Bronchial smooth muscle cell (primary cell): ENCODE results near the gene RNF130. TPM values are rescaled to one million over a fixed set of nuclear protein-coding genes. Genes with fewer than 3 reads are reported as not detected.

Experiments
- total RNA-seq: library from RNA; depleted of rRNA; stranded (reverse); fragments of >200 nt; gene quantifications from 2 replicates; pipeline ENCODE4 v1.2.1, GENCODE V29; 2014

The RNF130 gene, protein sequence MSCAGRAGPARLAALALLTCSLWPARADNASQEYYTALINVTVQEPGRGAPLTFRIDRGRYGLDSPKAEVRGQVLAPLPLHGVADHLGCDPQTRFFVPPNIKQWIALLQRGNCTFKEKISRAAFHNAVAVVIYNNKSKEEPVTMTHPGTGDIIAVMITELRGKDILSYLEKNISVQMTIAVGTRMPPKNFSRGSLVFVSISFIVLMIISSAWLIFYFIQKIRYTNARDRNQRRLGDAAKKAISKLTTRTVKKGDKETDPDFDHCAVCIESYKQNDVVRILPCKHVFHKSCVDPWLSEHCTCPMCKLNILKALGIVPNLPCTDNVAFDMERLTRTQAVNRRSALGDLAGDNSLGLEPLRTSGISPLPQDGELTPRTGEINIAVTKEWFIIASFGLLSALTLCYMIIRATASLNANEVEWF
- 19.4 and 33.9 TPM in 2 replicates for total RNA-seq

DNA sequence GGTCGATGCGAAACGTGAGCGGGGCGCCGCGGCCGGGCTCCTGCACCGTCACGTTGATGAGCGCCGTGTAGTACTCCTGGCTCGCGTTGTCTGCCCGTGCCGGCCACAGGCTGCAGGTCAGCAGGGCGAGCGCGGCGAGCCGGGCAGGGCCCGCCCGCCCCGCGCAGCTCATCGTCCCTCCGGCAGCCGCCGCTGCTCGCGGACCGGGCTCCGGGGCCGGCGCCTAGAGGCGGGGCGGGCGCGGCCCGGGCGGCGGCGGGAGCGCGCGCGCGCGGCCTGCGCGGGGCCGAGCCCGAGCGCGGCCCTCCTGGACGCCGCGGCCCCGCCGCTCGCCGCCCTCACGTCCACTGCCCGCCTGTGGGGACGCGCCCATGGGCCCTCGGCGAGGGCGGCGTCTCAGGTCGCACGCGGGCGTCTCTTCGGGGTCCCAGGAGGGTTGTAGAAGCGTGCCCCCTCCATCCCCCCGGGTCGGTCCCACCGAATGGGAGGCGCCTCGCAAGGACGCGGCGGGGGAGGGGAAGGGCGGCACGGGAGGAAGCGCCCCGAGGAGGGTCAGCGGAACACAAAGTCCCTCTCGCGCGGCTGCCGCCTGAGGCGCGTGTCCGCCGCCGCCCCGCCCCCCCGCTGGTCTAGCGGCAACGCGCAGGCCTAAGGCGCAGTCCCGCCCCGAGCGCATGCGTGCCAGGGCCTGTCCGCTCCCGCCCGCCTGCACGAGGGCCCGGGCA is at the start of gene RNF130:
TSS of gene RNF130 (minus strand) at position 229 of the 725 bp plus-strand sequence. CDS start at position 172, 57 bp downstream.

DNA sequence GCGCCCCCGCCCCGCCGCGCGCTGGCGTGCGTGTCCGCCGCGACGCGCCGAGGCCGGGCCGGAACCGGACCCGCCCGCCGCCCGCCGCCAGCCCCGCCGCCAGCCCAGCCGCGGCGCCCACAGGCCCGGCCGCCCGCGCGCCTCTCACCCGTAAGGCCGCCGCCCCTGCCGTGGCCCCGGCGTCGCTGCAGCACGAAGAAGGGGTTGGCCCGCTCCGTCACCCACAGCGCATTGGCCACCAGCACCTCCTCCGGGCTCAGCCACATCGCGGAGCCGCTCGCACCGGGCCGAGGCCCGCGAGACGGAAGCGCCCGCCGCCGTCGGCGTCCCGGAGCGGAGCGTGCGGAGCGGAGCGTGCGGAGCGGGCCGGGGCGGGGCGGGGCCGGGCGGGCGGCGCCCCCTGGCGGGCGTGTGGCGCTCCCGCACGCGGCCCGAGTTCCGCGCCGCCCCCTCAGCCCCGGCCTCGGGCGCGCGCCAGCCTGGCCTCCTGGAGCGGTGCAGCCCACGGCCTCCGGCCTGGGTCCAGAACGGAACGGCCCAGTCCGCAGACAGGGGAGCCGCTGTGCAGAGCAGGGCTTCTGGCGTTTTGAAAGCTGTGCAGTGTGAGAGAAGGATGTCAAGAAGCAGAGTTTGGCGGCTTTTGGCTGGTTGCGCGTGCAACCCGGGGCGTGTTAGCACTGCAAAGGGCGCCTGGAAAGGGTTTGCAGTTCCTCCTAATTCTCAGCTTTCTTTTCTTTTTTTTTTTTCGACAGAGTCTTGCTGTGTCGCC is 163.8 kb downstream of the RNF130 start, which contains the start of gene TBC1D9B:
TSS of gene TBC1D9B (minus strand) at position 342 of the 769 bp plus-strand sequence. CDS start at position 266, 76 bp downstream.

Other genes with a start within 250 kb of the RNF130 start
- 15.3 and 28.9 TPM in 2 replicates for gene MRNIP, start 212.9 kb downstream of the RNF130 start, total RNA-seq
- 39.6 and 43.4 TPM in 2 replicates for gene TBC1D9B, start 163.9 kb downstream of the RNF130 start, total RNA-seq
- not detected in 2 replicates for gene RASGEF1C, start 137.5 kb upstream of the RNF130 start, total RNA-seq
- gene MAPK9, start 220.3 kb upstream of the RNF130 start, total RNA-seq = 21.9 and 29.5 TPM in 2 replicates